ENCODE data around the gene BRSK2.

DNA sequence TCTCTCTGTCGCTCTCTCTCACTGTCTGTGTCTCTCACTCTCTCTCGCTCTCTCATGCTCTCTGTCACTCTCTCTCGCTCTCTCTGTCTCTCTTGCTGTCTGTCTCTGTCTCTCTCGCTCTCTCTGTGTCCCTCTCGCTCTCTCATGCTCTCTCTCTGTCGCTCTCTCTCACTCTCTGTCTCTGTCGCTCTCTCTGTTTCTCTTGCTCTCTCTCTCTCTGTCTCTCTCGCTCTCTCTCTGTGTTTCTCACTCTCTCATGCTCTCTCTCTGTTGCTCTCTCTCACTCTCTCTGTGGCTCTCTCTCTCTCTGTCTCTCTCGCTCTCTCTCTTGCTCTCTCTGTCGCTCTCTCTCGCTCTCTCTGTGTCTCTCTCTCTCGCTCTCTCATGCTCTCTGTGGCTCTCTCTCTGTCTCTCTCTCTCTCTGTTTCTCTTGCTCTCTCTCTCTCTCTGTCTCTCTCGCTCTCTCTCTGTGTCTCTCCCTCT lies 33.2 kb upstream of the BRSK2 start:
- TF ChIP-seq CTCF (IDR thresholded peaks at IDR 0.05; ENCODE audit: poor library complexity) (no peak), EZH2 (IDR thresholded peaks at IDR 0.05; ENCODE audit: borderline replicate concordance) (no peak), EZH2phosphoT487 (IDR thresholded peaks at IDR 0.05; ENCODE audit: low read depth, severe bottlenecking, unreplicated experiment) (no peak)
